K562 (cell line): ENCODE measurements around the gene MOB4. TPM values are rescaled to one million over a fixed set of nuclear protein-coding genes. Genes with fewer than 3 reads are reported as not detected.

Experiments
- ATAC-seq: fragments of 200-7000 bp; cut with Tn5 transposase; 3 replicates; pipeline ENCODE4 v1.9.1; 2020; ENCODE audit warnings: moderate library complexity
- BruUV-seq: library from RNA; stranded (reverse); fragments of 400-500 nt; replicated peaks from 2 replicates; lab custom pipeline; 2021; lab: Mats Ljungman, UMichigan
- CTCF ChIA-PET: fragments of 300-600 bp; formaldehyde crosslinking; extraction: SDS; loops from one replicate; lab custom pipeline; 2021; ENCODE audit warnings: low intra/inter-chr PET ratio; lab: Yijun Ruan, JAX
- POLR2A ChIA-PET: fragments of 300-600, 350-650 bp; sonication (Branson Sonifier 250); formaldehyde crosslinking; extraction: SDS; loops from one replicate; lab custom pipeline; 2021; ENCODE audit warnings: antibody characterized with exemption, inconsistent platforms; lab: Yijun Ruan, JAX
- DNase-seq, 4 experiments: peaks; one replicate each; pipeline versions ENCODE4 v3.0.0 to v3.0.0-alpha.2; 2011 to 2018; ENCODE audit warnings: low spot score in 3 of 4, mixed read lengths in 3 of 4; ENCODE audit errors: extremely low read depth in 1 of 4
- FAIRE-seq: peaks from 2 replicates; lab custom pipeline; 2011; peaks lifted over from hg19 to GRCh38; lab: Jason Lieb, UNC
- H2AFZ ChIP-seq: 2 replicates; pipeline ENCODE4 v1.6.0; 2011; ENCODE audit warnings: low read depth, low read length, control low read depth, inconsistent platforms
- H3K27ac ChIP-seq: fragments of 200-600 bp; 3 replicates; pipeline ENCODE4 v1.8.0; 2011; ENCODE audit warnings: low read depth, mild to moderate bottlenecking, control low read depth, inconsistent platforms, low read length, moderate library complexity, mixed read lengths; ENCODE audit errors: extremely low read depth
- H3K27me3 ChIP-seq, 2 experiments: fragments of 300-600 bp in 1 of 2; 2 replicates in 1 of 2; 3 replicates in 1 of 2; pipeline versions ENCODE4 v1.6.0 to v1.8.0; 2011; ENCODE audit warnings: inconsistent platforms in 2 of 2, low read length in 2 of 2, mild to moderate bottlenecking in 1 of 2, mixed read lengths in 1 of 2, moderate library complexity in 1 of 2; ENCODE audit not compliant: control insufficient read depth in 2 of 2, insufficient read depth in 2 of 2
- H3K36me3 ChIP-seq: fragments of 300-600 bp; 3 replicates; pipeline ENCODE4 v1.8.0; 2011; ENCODE audit warnings: mild to moderate bottlenecking, low read length, inconsistent platforms; ENCODE audit not compliant: control insufficient read depth, insufficient read depth
- H3K4me1 ChIP-seq, 2 experiments: fragments of 200-600 bp in 1 of 2; replicated peaks in 1 of 2; 2 replicates in 1 of 2; 3 replicates in 1 of 2; pipeline versions ENCODE4 v1.5.1 to v1.8.0; 2011; ENCODE audit warnings: inconsistent platforms in 2 of 2, low read length in 2 of 2, mild to moderate bottlenecking in 1 of 2, mixed read lengths in 1 of 2, moderate library complexity in 1 of 2; ENCODE audit not compliant: control insufficient read depth in 2 of 2, insufficient read depth in 2 of 2
- H3K4me2 ChIP-seq: 2 replicates; pipeline ENCODE4 v1.6.1; 2011; ENCODE audit warnings: low read length, control low read depth, inconsistent platforms, mixed read lengths; ENCODE audit not compliant: insufficient read depth
- H3K4me3 ChIP-seq: fragments of 200-600 bp; sonication (generic), shearing (Covaris generic); 2 replicates; pipeline ENCODE4 v1.5.1; 2016; ENCODE audit warnings: control low read depth, inconsistent platforms
- H3K79me2 ChIP-seq: fragments of 200-600 bp; 3 replicates; pipeline ENCODE4 v1.8.0; 2011; ENCODE audit warnings: low read length, inconsistent platforms; ENCODE audit not compliant: control insufficient read depth, insufficient read depth
- H3K9ac ChIP-seq, 2 experiments: 2 replicates each; pipeline versions ENCODE4 v1.6.0 to v1.6.1; 2011; ENCODE audit warnings: low read depth in 2 of 2, low read length in 2 of 2, control low read depth in 1 of 2, inconsistent platforms in 1 of 2, mild to moderate bottlenecking in 1 of 2, mixed read lengths in 1 of 2; ENCODE audit not compliant: insufficient read depth in 1 of 2
- H3K9me1 ChIP-seq: one replicate; pipeline ENCODE4 v1.6.0; 2011; ENCODE audit warnings: inconsistent platforms, mild to moderate bottlenecking, low read length, moderate library complexity; ENCODE audit not compliant: control insufficient read depth, insufficient read depth
- H3K9me3 ChIP-seq: replicated peaks from 2 replicates; pipeline ENCODE4 v1.5.1; 2011; ENCODE audit warnings: low read depth, low read length, inconsistent platforms; ENCODE audit not compliant: control insufficient read depth, insufficient read depth
- H4K20me1 ChIP-seq: replicated peaks from 2 replicates; pipeline ENCODE4 v1.6.1; 2011; ENCODE audit warnings: low read length, inconsistent platforms, mixed read lengths; ENCODE audit not compliant: control insufficient read depth, insufficient read depth
- BDP1 ChIP-seq: IDR thresholded peaks from 3 replicates; pipeline ENCODE4 v1.6.1; 2011; ENCODE audit not compliant: insufficient read length, insufficient read depth
- HNRNPH1 ChIP-seq: fragments of 200-400 bp; formaldehyde crosslinking; optimal IDR thresholded peaks from 2 replicates; pipeline ENCODE3; 2017; ENCODE audit warnings: low read depth, mild to moderate bottlenecking, low read length, moderate library complexity
- MAFK ChIP-seq: IDR thresholded peaks from 2 replicates; pipeline ENCODE4 v1.6.1; 2011; ENCODE audit warnings: low read length, improper control_type of control experiment
- SAFB ChIP-seq: fragments of 200-400 bp; formaldehyde crosslinking; IDR thresholded peaks from 2 replicates; pipeline ENCODE4 v1.6.1; 2017; ENCODE audit warnings: low read depth, low read length, borderline replicate concordance
- WGBS: fragments of 100-300 bp; shearing (Covaris generic); methylation state at CpG from one replicate; pipeline ENCODE4 v1.1.6; 2016; ENCODE audit warnings: low coverage, mixed read lengths; ENCODE audit not compliant: insufficient coverage; ENCODE audit errors: missing lambda C conversion rate; 5-methylcytosine and 5-hydroxymethylcytosine counted together
- in situ Hi-C: fragments of 300-500 bp; cut with MboI; formaldehyde crosslinking; loops from 4 replicates; pipeline ENCODE4 v1.15.0; 2018; ENCODE audit warnings: inconsistent platforms, mixed read lengths
- intact Hi-C: fragments of 100-400 bp; cut with micrococcal nuclease; formaldehyde crosslinking; loops from 2 replicates; pipeline ENCODE4 v1.14.2; 2022
- polyA plus RNA-seq, 8 experiments: library from polyadenylated mRNA; depleted of rRNA in 4 of 8; stranded (reverse) in 5 of 8; unstranded in 3 of 8; fragments of >200 nt; fragmentation: Nextera tagmentation in 2 of 8; fragmentation: Illumina TruSeq in 1 of 8; extraction: Ambion mirVana in 2 of 8; extraction: Trizol in 1 of 8; gene quantifications; 2 replicates each; pipeline versions ENCODE4 v1.2.1 to v1.2.3, GENCODE V29; 2011 to 2014; ENCODE audit warnings: inconsistent platforms in 1 of 8, missing spikeins in 1 of 8
- total RNA-seq, 7 experiments: library from RNA; depleted of rRNA in 6 of 7; stranded (reverse); fragments of >200 nt in 6 of 7; fragmentation: Illumina TruSeq in 2 of 7; extraction: Trizol in 2 of 7; gene quantifications; 2 replicates each; pipeline versions ENCODE4 v1.2.1 to v1.2.3, GENCODE V29; 2011 to 2021; ENCODE audit warnings: low replicate concordance in 1 of 7
- TF ChIP-seq, protein P1 (sequence below): sonication (generic); formaldehyde crosslinking; IDR thresholded peaks from 2 replicates; pipeline ENCODE4 v1.8.0; 2022; ENCODE audit warnings: mild to moderate bottlenecking, low read depth, missing genetic modification reagents
- TF ChIP-seq, protein P2 (sequence below): fragments of 450-650 bp; IDR thresholded peaks from 2 replicates; pipeline ENCODE4 v1.6.1; 2016

MOB4 gene
- total and polyA plus RNA-seq, 9 of the 15 experiments (the other 6 are each of a cell fraction or from before 2014, with no cell fraction given), result 13.5 to 30.8 (median 22.2) TPM

DNA sequence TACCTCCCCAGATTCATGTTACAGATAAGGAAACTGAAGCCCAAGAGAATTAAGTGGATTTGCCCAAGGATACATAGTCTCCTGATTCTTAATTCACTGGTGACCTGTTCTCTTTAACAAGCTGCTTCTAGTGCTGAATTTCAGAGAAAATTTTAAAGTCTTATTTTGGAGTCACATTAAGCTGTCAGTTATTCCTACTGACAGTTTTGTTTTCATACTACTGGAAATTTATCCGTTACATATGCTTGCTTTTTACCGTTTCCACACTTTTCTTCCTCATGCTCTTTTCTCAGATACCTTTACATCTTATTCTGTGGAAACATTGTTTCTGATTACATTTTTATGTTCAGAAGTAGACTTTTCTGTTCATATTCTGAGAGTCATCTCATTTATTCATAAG is 1.3 kb downstream of the MOB4 start:
- intact Hi-C loops, result no loop called here
- DNase-seq (no peak), FAIRE-seq (no peak), ATAC-seq (no peak)
- 0% methylated on average over 2 of the region's 2 CpGs for WGBS
- H2AFZ ChIP-seq, result no peak overlapping the region
- peaks cover 14 to 24% of the 10 kb centered on the region in 2 experiments; a peak in 4 of 5 replicates for H3K4me1 ChIP-seq
- no peaks in the 10 kb centered on the region for H3K9me1 ChIP-seq
- ChIA-PET CTCF (no interaction called here), POLR2A (interaction anchor here (1.4 to 3.5 kb wide), 2 partner anchors 8 to 17 kb away, joined by 5 to 34 read pairs; partner anchors contain the start of genes HSPD1 and HSPE1)
- no peaks in the 10 kb centered on the region for H4K20me1 ChIP-seq
- H3K36me3 ChIP-seq, result peaks cover 4% of the 10 kb centered on the region; the same call in 1 of the 3 replicates
- no TSS peak for BruUV-seq
- peak overlapping the region; percentile 92 for H3K4me3 ChIP-seq
- no peaks in the 10 kb centered on the region for H3K27me3 ChIP-seq
- TF ChIP-seq, protein P1, sequence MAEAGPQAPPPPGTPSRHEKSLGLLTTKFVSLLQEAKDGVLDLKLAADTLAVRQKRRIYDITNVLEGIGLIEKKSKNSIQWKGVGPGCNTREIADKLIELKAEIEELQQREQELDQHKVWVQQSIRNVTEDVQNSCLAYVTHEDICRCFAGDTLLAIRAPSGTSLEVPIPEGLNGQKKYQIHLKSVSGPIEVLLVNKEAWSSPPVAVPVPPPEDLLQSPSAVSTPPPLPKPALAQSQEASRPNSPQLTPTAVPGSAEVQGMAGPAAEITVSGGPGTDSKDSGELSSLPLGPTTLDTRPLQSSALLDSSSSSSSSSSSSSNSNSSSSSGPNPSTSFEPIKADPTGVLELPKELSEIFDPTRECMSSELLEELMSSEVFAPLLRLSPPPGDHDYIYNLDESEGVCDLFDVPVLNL (CRISPR knock-in tag), result no peak
- TF ChIP-seq SAFB (no peak), MAFK (no peak), HNRNPH1 (no peak), BDP1 (no peak)
- TF ChIP-seq, protein P2, sequence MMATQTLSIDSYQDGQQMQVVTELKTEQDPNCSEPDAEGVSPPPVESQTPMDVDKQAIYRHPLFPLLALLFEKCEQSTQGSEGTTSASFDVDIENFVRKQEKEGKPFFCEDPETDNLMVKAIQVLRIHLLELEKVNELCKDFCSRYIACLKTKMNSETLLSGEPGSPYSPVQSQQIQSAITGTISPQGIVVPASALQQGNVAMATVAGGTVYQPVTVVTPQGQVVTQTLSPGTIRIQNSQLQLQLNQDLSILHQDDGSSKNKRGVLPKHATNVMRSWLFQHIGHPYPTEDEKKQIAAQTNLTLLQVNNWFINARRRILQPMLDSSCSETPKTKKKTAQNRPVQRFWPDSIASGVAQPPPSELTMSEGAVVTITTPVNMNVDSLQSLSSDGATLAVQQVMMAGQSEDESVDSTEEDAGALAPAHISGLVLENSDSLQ, result peak; percentile 55; the same call in 1 of the 2 replicates
- in situ Hi-C loops, result no loop called here
- H3K9me3 ChIP-seq, result no peaks in the 10 kb centered on the region; the same call in 1 of the 2 replicates
- H3K9ac ChIP-seq, result peak overlapping the region in 1 of 2 experiments; percentile 83; a peak in 2 of 4 replicates
- no peak overlapping the region for H3K27ac ChIP-seq
- H3K79me2 ChIP-seq, result peaks cover 59% of the 10 kb centered on the region
- H3K4me2 ChIP-seq, result peak overlapping the region; percentile 91
